ENCODE data around the gene DENND1A. TPM values are rescaled to one million over a fixed set of nuclear protein-coding genes. Genes with fewer than 3 reads are reported as not detected.
"Not testable (repeated sequence)": the region's sequence is repeated elsewhere in the genome, so short reads cannot be mapped to it uniquely, and the experiment has no call there.

The DENND1A gene
- polyA plus RNA-seq, 6 donors from 2014 or later = 4.0 to 9.5 (median 5.3) TPM

GRCh38 chr9:123339666-123340510, 590.0 kb downstream of the DENND1A start:
- peak; percentile 41 to 44 for ATAC-seq (ENCODE audit: low read depth in 2 of 2)
- no peak for DNase-seq
- Mint-ChIP-seq H3K36me3 (no peaks in the 10 kb centered on the region), H3K27me3 (no peaks in the 10 kb centered on the region), H3K4me3 (peak overlapping the region; percentile 71 to 93 (median 86)), H3K4me1 (peaks cover 69 to 99% (median 91%) of the 10 kb centered on the region in 3 donors), H3K9me3 (no peaks in the 10 kb centered on the region), H3K27ac (peak overlapping the region in 5 of 6 donors; percentile 99 to 100 (median 100))

GRCh38 chr9:123338710-123339665, 590.9 kb downstream of the DENND1A start:
- peak overlapping the region; percentile 71 to 93 (median 86) for H3K4me3 Mint-ChIP-seq
- ATAC-seq (ENCODE audit: low read depth in 2 of 2) = peak; percentile 55 to 56
- H3K27me3 Mint-ChIP-seq = no peaks in the 10 kb centered on the region
- H3K4me1 Mint-ChIP-seq = peaks cover 75 to 99% (median 91%) of the 10 kb centered on the region in 3 donors
- no peaks in the 10 kb centered on the region for H3K9me3 Mint-ChIP-seq
- H3K36me3 Mint-ChIP-seq = no peaks in the 10 kb centered on the region
- peak; percentile 84 for DNase-seq
- peak overlapping the region in 5 of 6 donors; percentile 99 to 100 (median 100) for H3K27ac Mint-ChIP-seq

DNA sequence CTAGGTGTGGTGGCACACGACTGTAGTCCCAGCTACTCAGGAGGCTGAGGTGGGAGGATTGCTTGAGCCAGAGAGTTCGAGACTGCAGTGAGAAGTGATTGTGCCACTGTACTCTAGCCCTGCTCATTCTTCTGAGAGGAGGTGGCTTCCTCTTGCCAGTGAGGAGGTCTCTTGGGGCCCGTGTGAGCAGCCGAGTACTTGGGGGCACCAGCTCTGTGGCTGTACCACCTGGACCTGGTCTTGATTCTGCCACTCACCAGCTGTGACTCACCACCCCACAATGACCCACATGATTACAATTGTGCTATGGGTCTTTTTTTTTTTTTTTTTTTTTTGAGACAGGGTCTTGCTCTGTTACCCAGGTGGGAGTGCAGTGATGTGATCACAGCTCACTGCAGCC, 592.0 kb downstream of the DENND1A start:
- ATAC-seq (ENCODE audit: low read depth in 2 of 2) = peak; percentile 25 to 38
- H3K4me3 Mint-ChIP-seq = peak overlapping the region; percentile 71 to 92 (median 84)
- H3K9me3 Mint-ChIP-seq = no peaks in the 10 kb centered on the region
- peaks cover 72 to 99% (median 92%) of the 10 kb centered on the region in 3 donors for H3K4me1 Mint-ChIP-seq
- no peaks in the 10 kb centered on the region for H3K27me3 Mint-ChIP-seq
- H3K36me3 Mint-ChIP-seq = no peaks in the 10 kb centered on the region
- peak; percentile 71 for DNase-seq
- H3K27ac Mint-ChIP-seq = peak overlapping the region in 5 of 6 donors; percentile 99 to 100 (median 100)

GRCh38 chr9:123336959-123337358, 593.0 kb downstream of the DENND1A start:
- no peaks in the 10 kb centered on the region for H3K36me3 Mint-ChIP-seq
- H3K27ac Mint-ChIP-seq = peak overlapping the region in 5 of 6 donors; percentile 59 to 95 (median 76)
- peaks cover 71 to 97% (median 93%) of the 10 kb centered on the region in 3 donors for H3K4me1 Mint-ChIP-seq
- ATAC-seq (ENCODE audit: low read depth in 2 of 2) (no peak), DNase-seq (no peak)
- peak overlapping the region in 5 of 8 donors; percentile 20 to 72 (median 48) for H3K4me3 Mint-ChIP-seq
- no peaks in the 10 kb centered on the region for H3K9me3 Mint-ChIP-seq
- no peaks in the 10 kb centered on the region for H3K27me3 Mint-ChIP-seq

GRCh38 chr9:123336449-123336848, 593.5 kb downstream of the DENND1A start:
- H3K9me3 Mint-ChIP-seq = no peaks in the 10 kb centered on the region
- no peaks in the 10 kb centered on the region for H3K36me3 Mint-ChIP-seq
- no peaks in the 10 kb centered on the region for H3K27me3 Mint-ChIP-seq
- ATAC-seq (ENCODE audit: low read depth in 2 of 2) (no peak), DNase-seq (no peak)
- peak overlapping the region; percentile 37 to 95 (median 68) for H3K27ac Mint-ChIP-seq
- peak overlapping the region in 6 of 8 donors; percentile 26 to 72 (median 43) for H3K4me3 Mint-ChIP-seq
- H3K4me1 Mint-ChIP-seq = peaks cover 71 to 97% (median 93%) of the 10 kb centered on the region in 3 donors

- Mint-ChIP-seq H3K27me3 (no peaks in the 10 kb centered on the region), H3K27ac (peak overlapping the region; percentile 37 to 95 (median 81)), H3K4me3 (peak overlapping the region in 6 of 8 donors; percentile 12 to 84 (median 35)), H3K36me3 (no peaks in the 10 kb centered on the region), H3K9me3 (no peaks in the 10 kb centered on the region), H3K4me1 (peaks cover 66 to 93% (median 88%) of the 10 kb centered on the region in 3 donors)
- ATAC-seq (ENCODE audit: low read depth in 2 of 2) (no peak), DNase-seq (no peak)
Observed at GRCh38 chr9:123335986-123336329, 594.0 kb downstream of the DENND1A start.

DNA sequence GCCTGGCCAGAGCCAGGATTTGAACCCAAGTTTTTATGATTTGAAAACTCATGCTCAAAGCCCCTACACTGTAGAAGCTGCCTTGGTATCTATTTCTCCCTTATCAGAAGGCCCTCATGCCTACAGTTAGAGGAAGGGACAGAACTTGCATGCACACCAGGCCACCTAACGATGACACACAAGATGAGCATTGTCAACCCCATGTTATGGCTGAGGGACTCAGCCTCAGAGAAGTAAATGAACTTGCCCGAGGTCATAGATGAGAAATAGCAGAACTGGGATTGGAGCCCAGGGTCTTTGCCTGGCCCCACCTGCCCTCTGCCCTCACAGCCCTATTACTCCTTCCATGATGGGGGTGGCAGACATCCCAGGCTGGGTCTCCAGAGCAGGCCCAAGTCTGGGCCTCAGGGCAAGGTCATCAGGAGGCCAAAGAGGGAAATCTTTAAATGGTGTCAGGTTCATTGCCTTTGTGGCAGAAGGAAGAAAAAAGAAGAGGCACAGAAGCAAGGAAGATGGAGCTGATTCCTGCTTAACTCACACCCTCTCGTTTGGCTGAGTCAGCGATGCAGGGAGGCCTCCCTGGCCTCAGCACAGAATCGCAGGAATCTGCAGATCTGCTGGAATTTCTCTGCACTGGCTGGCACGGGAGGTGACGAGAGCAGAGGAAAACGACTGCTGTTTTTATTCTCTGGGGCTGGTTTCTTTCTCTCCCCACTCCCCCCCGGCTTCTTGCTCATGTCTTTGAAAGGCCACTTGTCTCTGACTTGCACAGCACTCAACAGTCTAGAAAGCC, 594.5 kb downstream of the DENND1A start:
- Mint-ChIP-seq H3K4me3 (peak overlapping the region; percentile 19 to 84 (median 66)), H3K9me3 (no peaks in the 10 kb centered on the region), H3K27me3 (no peaks in the 10 kb centered on the region), H3K36me3 (no peaks in the 10 kb centered on the region), H3K27ac (peak overlapping the region; percentile 65 to 95 (median 81)), H3K4me1 (peaks cover 60 to 89% (median 82%) of the 10 kb centered on the region in 3 donors)
- DNase-seq (peak; percentile 47), ATAC-seq (ENCODE audit: low read depth in 2 of 2) (peak; percentile 7 to 16)

GRCh38 chr9:123334639-123335038, 595.3 kb downstream of the DENND1A start:
- peaks cover 53 to 85% (median 81%) of the 10 kb centered on the region in 3 donors for H3K4me1 Mint-ChIP-seq
- peak overlapping the region in 3 of 6 donors; percentile 34 to 93 (median 40) for H3K27ac Mint-ChIP-seq

DNA sequence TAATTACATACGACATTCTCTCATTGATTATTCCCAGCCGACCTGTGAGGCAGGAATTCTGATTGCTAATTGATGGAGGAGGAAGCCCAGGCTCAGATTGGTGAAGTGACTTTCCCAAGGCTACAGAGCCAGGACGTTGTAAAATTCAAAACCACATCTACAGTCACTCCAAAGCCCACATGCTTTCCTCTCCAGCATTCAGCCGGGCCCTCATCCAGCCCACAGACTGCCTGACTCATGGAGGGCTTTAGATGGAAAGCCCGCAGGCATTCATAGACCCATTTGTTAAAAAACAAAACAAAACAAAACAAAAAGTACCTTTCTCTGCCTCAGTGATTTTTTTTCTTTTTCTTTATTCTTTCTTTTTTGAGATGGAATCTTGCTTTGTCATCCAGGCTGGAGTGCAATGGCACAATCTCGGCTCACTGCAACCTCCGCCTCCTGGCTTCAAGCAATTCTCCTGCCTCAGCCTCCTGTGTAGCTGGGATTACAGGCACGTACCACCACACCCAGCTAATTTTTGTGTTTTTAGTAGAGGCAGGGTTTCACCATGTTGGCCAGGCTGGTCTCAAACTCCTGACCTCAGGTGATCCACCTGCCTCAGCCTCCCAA, 596.8 kb downstream of the DENND1A start:
- not testable (repeated sequence) for H3K36me3 Mint-ChIP-seq; DNase-seq; ATAC-seq (ENCODE audit: low read depth in 2 of 2); H3K27me3 Mint-ChIP-seq; H3K9me3 Mint-ChIP-seq; H3K4me3 Mint-ChIP-seq
- peak overlapping the region in 1 of 6 donors; percentile 49 for H3K27ac Mint-ChIP-seq
- H3K4me1 Mint-ChIP-seq = peaks cover 44 to 85% (median 72%) of the 10 kb centered on the region in 3 donors

More at GRCh38 chr9:123334639-123335038, 595.3 kb downstream of the DENND1A start:
- H3K27me3 Mint-ChIP-seq = no peaks in the 10 kb centered on the region
- H3K4me3 Mint-ChIP-seq = peak overlapping the region in 2 of 8 donors; percentile 13 to 70
- DNase-seq = no peak
- no peaks in the 10 kb centered on the region for H3K36me3 Mint-ChIP-seq
- no peak for ATAC-seq (ENCODE audit: low read depth in 2 of 2)
- no peaks in the 10 kb centered on the region for H3K9me3 Mint-ChIP-seq

DNA sequence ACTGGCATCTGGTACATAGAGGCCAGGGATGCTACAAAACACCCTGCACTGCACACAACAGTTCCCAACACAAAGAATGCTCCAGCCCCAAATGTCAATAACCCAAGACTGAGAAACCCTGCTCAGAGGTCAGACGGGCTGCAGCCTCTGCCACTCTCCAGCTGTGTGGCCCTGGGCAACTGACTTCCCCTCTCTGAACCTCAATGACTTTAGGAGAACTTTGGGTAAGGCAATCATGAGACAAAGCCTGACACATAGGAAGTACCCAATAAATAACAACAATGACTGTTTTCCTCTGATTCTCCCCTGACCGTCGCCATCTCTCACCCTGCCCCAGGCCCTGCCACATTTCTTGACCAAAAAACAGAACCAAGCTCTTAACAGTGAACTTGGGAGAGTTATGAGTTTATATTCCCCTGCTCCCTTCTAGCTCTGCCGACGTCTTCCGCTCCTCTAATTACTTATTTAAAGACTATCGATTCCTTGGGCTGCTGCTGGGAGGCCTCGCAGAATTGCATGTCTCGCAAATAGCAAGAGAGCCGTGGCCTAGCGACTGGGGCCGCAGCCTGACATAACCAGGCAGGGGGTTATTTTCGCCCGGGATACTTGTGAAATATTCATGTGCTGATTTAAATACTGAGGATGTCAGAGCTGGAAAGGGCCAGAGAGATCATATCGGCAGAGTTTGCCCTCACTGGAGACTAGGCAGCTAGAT, 598.4 kb downstream of the DENND1A start:
- Mint-ChIP-seq H3K27ac (peak overlapping the region in 3 of 6 donors; percentile 2 to 63 (median 11)), H3K4me3 (no peak overlapping the region), H3K9me3 (no peaks in the 10 kb centered on the region), H3K4me1 (peaks cover 46 to 87% (median 71%) of the 10 kb centered on the region in 3 donors), H3K27me3 (no peaks in the 10 kb centered on the region), H3K36me3 (no peaks in the 10 kb centered on the region)
- DNase-seq = no peak
- no peak for ATAC-seq (ENCODE audit: low read depth in 2 of 2)

Data from naive B cell (primary cell).